Heart left ventricle (tissue), 16 donors: Measurements from ENCODE around the gene ADGRG1. TPM values are rescaled to one million over a fixed set of nuclear protein-coding genes. Genes with fewer than 3 reads are reported as not detected.

Source experiments
- ATAC-seq, 4 donors: fragments of 200-7000 bp; cut with Tn5 transposase; one replicate each; pipeline ENCODE4 v1.9.1; 2020 to 2022; ENCODE audit warnings: moderate library complexity in 4 of 4, mild to moderate bottlenecking in 3 of 4, moderate number of reproducible peaks in 1 of 4
- DNase-seq, 5 donors: peaks; one replicate each; pipeline ENCODE4 v3.0.0-alpha.2; 2020
- H3K27ac ChIP-seq, 12 donors: fragments of 200-600 bp; sonication (generic) in 4 of 12; one replicate each; pipeline versions ENCODE4 v1.5.0 to v1.8.0; 2016 to 2022; ENCODE audit warnings: mild to moderate bottlenecking in 2 of 12
- H3K27me3 ChIP-seq, 9 donors: fragments of 200-600 bp; sonication (generic) in 2 of 9; one replicate each; pipeline versions ENCODE4 v1.5.1 to v1.8.0; 2016 to 2022; ENCODE audit warnings: mild to moderate bottlenecking in 3 of 9
- H3K36me3 ChIP-seq, 9 donors: fragments of 200-600 bp; sonication (generic) in 2 of 9; one replicate each; pipeline versions ENCODE4 v1.5.0 to v1.8.0; 2018 to 2022; ENCODE audit warnings: mild to moderate bottlenecking in 2 of 9
- H3K4me1 ChIP-seq, 12 donors: fragments of 200-600 bp; sonication (generic) in 4 of 12; one replicate each; pipeline versions ENCODE4 v1.5.0 to v1.8.0; 2016 to 2022; ENCODE audit warnings: mild to moderate bottlenecking in 3 of 12
- H3K4me3 ChIP-seq, 12 donors: fragments of 200-600 bp; sonication (generic) in 4 of 12; one replicate each; pipeline versions ENCODE4 v1.5.0 to v1.8.0; 2017 to 2022; ENCODE audit warnings: mild to moderate bottlenecking in 9 of 12, moderate library complexity in 4 of 12
- H3K9me3 ChIP-seq, 12 donors: fragments of 200-600 bp; sonication (generic) in 4 of 12; one replicate each; pipeline versions ENCODE4 v1.5.0 to v1.8.0; 2016 to 2022; ENCODE audit warnings: mild to moderate bottlenecking in 1 of 12
- CTCF ChIP-seq, 12 donors: fragments of 200-600 bp; sonication (generic) in 4 of 12; IDR thresholded peaks; one replicate each; pipeline versions ENCODE4 v1.5.0 to v1.8.0; 2018 to 2022; ENCODE audit warnings: antibody characterized with exemption in 12 of 12, mild to moderate bottlenecking in 5 of 12
- POLR2A ChIP-seq, 2 donors: fragments of 450-650 bp; IDR thresholded peaks; one replicate each; pipeline ENCODE4 v1.6.1; 2017; ENCODE audit warnings: antibody characterized with exemption in 2 of 2, mild to moderate bottlenecking in 2 of 2, moderate library complexity in 2 of 2
- WGBS, 4 donors: extraction: QIAGEN DNeasy Blood & Tissue Kit in 2 of 4; methylation state at CpG; one replicate each; pipeline versions ENCODE4 v1.1.5 to v1.1.7; 2013 to 2018; 5-methylcytosine and 5-hydroxymethylcytosine counted together
- intact Hi-C, 10 donors: fragments of 100-400 bp; cut with DNase I; formaldehyde crosslinking; loops; one replicate each; pipeline versions ENCODE4 v1.11.1 to v1.14.2; 2022
- long read RNA-seq, 3 donors: library from polyadenylated mRNA; unstranded; transcript quantifications; one replicate each; pipeline ENCODE4 v2.0.0, GENCODE V29; 2020 to 2021
- polyA plus RNA-seq, 2 donors: library from polyadenylated mRNA; stranded (reverse); fragments of 200-250 nt; gene quantifications; one replicate each; pipeline ENCODE4 v1.2.3, GENCODE V29; 2013
- total RNA-seq, 9 donors: library from RNA; depleted of rRNA in 2 of 9; stranded (reverse); fragments of >200 nt in 2 of 9; fragmentation: NEBNext Ultra II Directional in 3 of 9; extraction: Animal tissue kit (Norgen Biotek cat#: 25700) in 3 of 9; gene quantifications; one replicate each; pipeline versions ENCODE4 v1.1.0 to v1.2.4, GENCODE V29; 2016 to 2023
- donor health status: ischemic (EF 13 %, LVEDD 7.1; RV severe dilation, severe dysfunction).
- donor health status: healthy with polysubstance abuse.
- donor health status: DM: no; HTN: yes; CAD: no.
- donor health status: DM: no; HTN: no; CAD: no.
- donor health status: ischemic (EF 25% LVEDD 6.9; RV normal size, moderate dysfunction).
- donor health status: ischemic (EF 25% LVEDD 5.7; RV mildly dilated, moderate dysfunction).
- donor health status: healthy.
- donor health status: DM: yes; HTN: yes; CAD: no.
- donor health status: ischemic (EF 35%, LVEDD 5.7; RV mildly dilated, moderate dysfunction).
- donor health status: nonischemic (EF 11% LVEDD 7.7; RV severe dilation, severe dysfunction).
- donor health status: DM: yes; HTN: yes; CAD: no.
- donor health status: PGD.
- donor health status: ischemic (EF 29% LVEDD 5.4; RV normal size, mild dysfunction).
- donor health status: nonischemic (EF 23%, LVEDD 6.1; RV moderate dilation, normal function).

Gene ADGRG1
- total RNA-seq (10 to 100 TPM; 15.2 to 65.2 (median 17.5) TPM), polyA plus RNA-seq (10 to 100 TPM; 14.1 to 23.3 TPM)
- long read RNA-seq, donor 1, partial matches to known transcripts, result 5 of 9 reads
- long read RNA-seq, donor 1, other reads (novel, unspliced or antisense), result 3 of 9 reads
- long read RNA-seq, donor 2, partial matches to known transcripts, result 26 of 35 reads
- long read RNA-seq, donor 2, other reads (novel, unspliced or antisense), result 7 of 35 reads
- long read RNA-seq, donor 3, partial matches to known transcripts, result 11 of 14 reads
- long read RNA-seq, donor 3, other reads (novel, unspliced or antisense), result 2 of 14 reads

- ATAC-seq (peak; percentile 66 to 85 (median 84)), DNase-seq (peak; percentile 68 to 90 (median 80))
- TF ChIP-seq CTCF (IDR thresholded peaks at IDR 0.05), result peak in 3 of 12 donors; percentile 15 to 40 (median 38)
- peak in 1 of 2 donors; percentile 72 for TF ChIP-seq POLR2A (IDR thresholded peaks at IDR 0.05)
- intact Hi-C loops, result loop anchor here in 2 of 10 donors (1.0 to 2.0 kb wide), 2 partner anchors 21 kb away; no protein-coding TSS in a partner anchor
- Histone ChIP-seq H3K4me1 (peaks cover 4 to 47% (median 27%) of the 10 kb centered on the region in 12 donors), H3K36me3 (no peaks in the 10 kb centered on the region), H3K27me3 (peaks cover 0 to 17% (median 0%) of the 10 kb centered on the region in 9 donors), H3K27ac (peak within 1 kb of the TSS; percentile 70 to 93 (median 85)), H3K4me3 (peak within 1 kb of the TSS; percentile 42 to 65 (median 59)), H3K9me3 (no peaks in the 10 kb centered on the region)
- WGBS, 4 donors, result 5 to 20% (median 13%) methylated on average over 23 to 32 of the region's 32 CpGs
Observed at GRCh38 chr16:57628008-57628781, at the start of gene ADGRG1. TSS of gene ADGRG1 (plus strand) at chr16:57628630. CDS start at chr16:57650288, 21,658 bp downstream.

- ATAC-seq (no peak), DNase-seq (no peak)
- H3K4me1 ChIP-seq, result peaks cover 0 to 4% (median 0%) of the 10 kb centered on the region in 12 donors
- TF ChIP-seq CTCF (IDR thresholded peaks at IDR 0.05), result no peak
- no peak for TF ChIP-seq POLR2A (IDR thresholded peaks at IDR 0.05)
- no peaks in the 10 kb centered on the region for H3K36me3 ChIP-seq
- no peaks in the 10 kb centered on the region for H3K9me3 ChIP-seq
- H3K4me3 ChIP-seq, result no peak overlapping the region
- intact Hi-C loops, result loop anchor here in 8 of 10 donors (5.0 to 10.0 kb wide), 8 partner anchors 68 to 425 kb away; partner anchors contain the start of genes USB1 (in 7 of the 8) and ZNF319 (in 7 of the 8)
- H3K27me3 ChIP-seq, result peaks cover 0 to 14% (median 5%) of the 10 kb centered on the region in 9 donors
- 41 to 62% (median 53%) methylated on average over 2 of the region's 2 CpGs for WGBS, 4 donors
- H3K27ac ChIP-seq, result peak overlapping the region in 1 of 12 donors; percentile 75
Observed at GRCh38 chr16:57579361-57579665, 49.1 kb upstream of the ADGRG1 start.

- peaks cover 0 to 12% (median 0%) of the 10 kb centered on the region in 9 donors for H3K27me3 ChIP-seq
- no peak for ATAC-seq
Observed at GRCh38 chr16:57585051-57585687, 43.3 kb upstream of the ADGRG1 start.

More at GRCh38 chr16:57585051-57585687, 43.3 kb upstream of the ADGRG1 start:
- no peak for DNase-seq
- TF ChIP-seq CTCF (IDR thresholded peaks at IDR 0.05) (no peak), POLR2A (IDR thresholded peaks at IDR 0.05) (no peak)
- Histone ChIP-seq H3K4me1 (peaks cover 0 to under 1% (median 0%) of the 10 kb centered on the region in 12 donors), H3K27ac (no peak overlapping the region), H3K36me3 (no peaks in the 10 kb centered on the region), H3K4me3 (no peak overlapping the region), H3K9me3 (no peaks in the 10 kb centered on the region)
- 44 to 59% (median 48%) methylated on average over 3 of the region's 3 CpGs for WGBS, 4 donors
- intact Hi-C loops, result loop anchor here in 1 of 10 donors (10.0 kb wide), 1 partner anchor 400 kb away; no protein-coding TSS in a partner anchor
